ENCODE measurements around the gene DPH1.

GRCh38 chr17:2062571-2063183, 32.7 kb downstream of the DPH1 start:
- no peak for TF ChIP-seq POLR2A (IDR thresholded peaks at IDR 0.05)
- no peak for TF ChIP-seq CTCF (IDR thresholded peaks at IDR 0.05)

Measured in Peyer's patch (tissue), 4 donors.